Measurements from ENCODE around the gene STAC3. TPM values are rescaled to one million over a fixed set of nuclear protein-coding genes. Genes with fewer than 3 reads are reported as not detected.

The STAC3 gene
- total and polyA plus RNA-seq, 9 of the 15 experiments (the other 6 are each of a cell fraction or from before 2014, with no cell fraction given) = 0.45 to 6.4 (median 3.3) TPM

- no peak for TF ChIP-seq ZNF778 (CRISPR knock-in tag; IDR thresholded peaks at IDR 0.05)
- TF ChIP-seq ZNF282 (CRISPR knock-in tag; IDR thresholded peaks at IDR 0.05) = no peak
- no peak for TF ChIP-seq BMI1 (IDR thresholded peaks at IDR 0.05; ENCODE audit: low read length)
- no peak for TF ChIP-seq SLC30A9 (CRISPR knock-in tag; IDR thresholded peaks at IDR 0.05)
- no peak for TF ChIP-seq FOXM1 (IDR thresholded peaks at IDR 0.05; ENCODE audit: low read depth)
- no peak for TF ChIP-seq FOXM1 (CRISPR knock-in tag; IDR thresholded peaks at IDR 0.05; ENCODE audit: low read depth)
- no peak for TF ChIP-seq TCFL5 (CRISPR knock-in tag; conservative IDR thresholded peaks at IDR 0.05)
- TF ChIP-seq, protein P1, sequence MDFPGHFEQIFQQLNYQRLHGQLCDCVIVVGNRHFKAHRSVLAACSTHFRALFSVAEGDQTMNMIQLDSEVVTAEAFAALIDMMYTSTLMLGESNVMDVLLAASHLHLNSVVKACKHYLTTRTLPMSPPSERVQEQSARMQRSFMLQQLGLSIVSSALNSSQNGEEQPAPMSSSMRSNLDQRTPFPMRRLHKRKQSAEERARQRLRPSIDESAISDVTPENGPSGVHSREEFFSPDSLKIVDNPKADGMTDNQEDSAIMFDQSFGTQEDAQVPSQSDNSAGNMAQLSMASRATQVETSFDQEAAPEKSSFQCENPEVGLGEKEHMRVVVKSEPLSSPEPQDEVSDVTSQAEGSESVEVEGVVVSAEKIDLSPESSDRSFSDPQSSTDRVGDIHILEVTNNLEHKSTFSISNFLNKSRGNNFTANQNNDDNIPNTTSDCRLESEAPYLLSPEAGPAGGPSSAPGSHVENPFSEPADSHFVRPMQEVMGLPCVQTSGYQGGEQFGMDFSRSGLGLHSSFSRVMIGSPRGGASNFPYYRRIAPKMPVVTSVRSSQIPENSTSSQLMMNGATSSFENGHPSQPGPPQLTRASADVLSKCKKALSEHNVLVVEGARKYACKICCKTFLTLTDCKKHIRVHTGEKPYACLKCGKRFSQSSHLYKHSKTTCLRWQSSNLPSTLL (IDR thresholded peaks at IDR 0.05) = no peak
- TF ChIP-seq ZNF347 (CRISPR knock-in tag; IDR thresholded peaks at IDR 0.05; ENCODE audit: low read depth) = no peak
- TF ChIP-seq TAF7 (tag; IDR thresholded peaks at IDR 0.05) = no peak
- no peak for TF ChIP-seq PHTF2 (CRISPR knock-in tag; IDR thresholded peaks at IDR 0.05)
- TF ChIP-seq ZNF764 (CRISPR knock-in tag; IDR thresholded peaks at IDR 0.05; ENCODE audit: low read depth) = no peak
- no peak for TF ChIP-seq ZFP91 (CRISPR knock-in tag; IDR thresholded peaks at IDR 0.05)
- TF ChIP-seq, protein P2, sequence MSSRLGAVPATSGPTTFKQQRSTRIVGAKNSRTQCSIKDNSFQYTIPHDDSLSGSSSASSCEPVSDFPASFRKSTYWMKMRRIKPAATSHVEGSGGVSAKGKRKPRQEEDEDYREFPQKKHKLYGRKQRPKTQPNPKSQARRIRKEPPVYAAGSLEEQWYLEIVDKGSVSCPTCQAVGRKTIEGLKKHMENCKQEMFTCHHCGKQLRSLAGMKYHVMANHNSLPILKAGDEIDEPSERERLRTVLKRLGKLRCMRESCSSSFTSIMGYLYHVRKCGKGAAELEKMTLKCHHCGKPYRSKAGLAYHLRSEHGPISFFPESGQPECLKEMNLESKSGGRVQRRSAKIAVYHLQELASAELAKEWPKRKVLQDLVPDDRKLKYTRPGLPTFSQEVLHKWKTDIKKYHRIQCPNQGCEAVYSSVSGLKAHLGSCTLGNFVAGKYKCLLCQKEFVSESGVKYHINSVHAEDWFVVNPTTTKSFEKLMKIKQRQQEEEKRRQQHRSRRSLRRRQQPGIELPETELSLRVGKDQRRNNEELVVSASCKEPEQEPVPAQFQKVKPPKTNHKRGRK (tag; IDR thresholded peaks at IDR 0.05) = no peak
Observed at GRCh38 chr12:57250541-57250940, 446 bp downstream of the STAC3 start (continued).
